LHCN-M2 (cell line): Measurements from ENCODE around the gene S100A9. TPM values are rescaled to one million over a fixed set of nuclear protein-coding genes. Genes with fewer than 3 reads are reported as not detected.
"Not testable (repeated sequence)": the region's sequence is repeated elsewhere in the genome, so short reads cannot be mapped to it uniquely, and the experiment has no call there.

Experiments
- DNase-seq: peaks from one replicate; pipeline ENCODE4 v3.0.0-alpha.2; 2012; ENCODE audit warnings: low read depth
- total RNA-seq: library from RNA; depleted of rRNA; stranded (reverse); fragments of >200 nt; gene quantifications from 2 replicates; pipeline ENCODE4 v1.2.3, GENCODE V29; 2014; rRNA removed

Gene S100A9
- total RNA-seq, 1 experiment from 2014 or later = not detected

DNA sequence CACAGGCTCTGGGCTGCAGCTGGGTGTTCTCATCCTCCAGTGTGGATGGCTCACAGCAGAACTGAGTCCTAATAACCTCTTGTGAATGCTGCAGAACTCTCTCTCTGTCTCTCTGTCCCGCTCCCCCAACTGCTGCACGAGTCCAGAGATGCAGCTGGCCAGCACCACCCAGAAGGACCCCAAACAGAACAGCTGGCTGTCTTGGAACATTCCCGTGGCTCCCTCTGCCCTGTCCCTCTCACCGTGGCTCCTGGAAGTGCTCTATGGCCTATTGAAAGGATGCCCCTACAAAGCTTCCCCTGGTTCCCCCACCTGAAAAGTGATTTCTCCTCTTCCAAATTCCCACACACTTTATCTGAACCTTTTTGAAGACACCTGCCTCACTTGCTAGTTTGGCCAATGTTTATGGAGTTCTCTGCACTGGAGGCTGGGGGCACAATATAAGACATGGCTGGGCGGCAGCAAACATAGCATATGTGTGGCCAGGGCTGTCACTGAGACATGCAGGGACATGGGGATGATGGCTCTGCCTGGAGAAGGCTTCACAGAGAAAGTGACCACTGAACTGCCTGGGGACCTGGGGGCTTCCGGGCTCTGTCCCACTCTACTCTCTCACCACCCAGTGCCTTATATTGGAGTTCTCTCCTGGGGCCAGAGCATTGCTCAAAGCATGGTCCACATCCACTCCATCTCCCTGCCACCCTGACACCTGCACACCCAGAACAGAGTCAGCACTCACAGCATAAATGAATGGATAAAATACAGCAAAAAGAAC is 48.4 kb downstream of the S100A9 start:
- not testable (repeated sequence) for DNase-seq

- not testable (repeated sequence) for DNase-seq
Measured at GRCh38 chr1:153407274-153407673, 49.6 kb downstream of the S100A9 start.

Other genes with a start within 250 kb of the S100A9 start
- not detected in 2 replicates for gene SPRR2F, start 244.3 kb upstream of the S100A9 start, total RNA-seq
- not detected in 2 replicates for gene SPRR2G, start 207.0 kb upstream of the S100A9 start, total RNA-seq
- not detected in 2 replicates for gene LELP1, start 154.4 kb upstream of the S100A9 start, total RNA-seq
- not detected in 2 replicates for gene PRR9, start 140.3 kb upstream of the S100A9 start, total RNA-seq
- not detected in 2 replicates for gene LORICRIN, start 98.2 kb upstream of the S100A9 start, total RNA-seq
- not detected in 2 replicates for gene PGLYRP3, start 44.9 kb upstream of the S100A9 start, total RNA-seq
- gene PGLYRP4, start 9.0 kb upstream of the S100A9 start, total RNA-seq = not detected in 2 replicates
- gene S100A12, start 17.8 kb downstream of the S100A9 start, total RNA-seq = not detected in 2 replicates
- not detected in 2 replicates for gene S100A8, start 33.2 kb downstream of the S100A9 start, total RNA-seq
- not detected in 2 replicates for gene S100A7A, start 58.7 kb downstream of the S100A9 start, total RNA-seq
- not detected in 2 replicates for gene S100A7, start 102.8 kb downstream of the S100A9 start, total RNA-seq
- gene S100A6, start 178.1 kb downstream of the S100A9 start, total RNA-seq = 982 and 1,031 TPM in 2 replicates
- gene S100A5, start 183.1 kb downstream of the S100A9 start, total RNA-seq = 1.3 TPM in 1 of 2 replicates, not detected in the other
- gene S100A4, start 188.0 kb downstream of the S100A9 start, total RNA-seq = 837 and 894 TPM in 2 replicates
- gene S100A3, start 191.4 kb downstream of the S100A9 start, total RNA-seq = 37.5 and 55.5 TPM in 2 replicates
- 23.3 and 24.8 TPM in 2 replicates for gene S100A2, start 208.0 kb downstream of the S100A9 start, total RNA-seq